Kidney (tissue), 14 donors: ENCODE measurements around the gene TRPV2. TPM values are rescaled to one million over a fixed set of nuclear protein-coding genes. Genes with fewer than 3 reads are reported as not detected.
"Not testable (repeated sequence)": the region's sequence is repeated elsewhere in the genome, so short reads cannot be mapped to it uniquely, and the experiment has no call there.

Experiments
- DNase-seq, 5 donors: peaks; one replicate each; pipeline ENCODE4 v3.0.0-alpha.2; 2013 to 2020
- FAIRE-seq: peaks from 2 replicates; lab custom pipeline; 2012; peaks lifted over from hg19 to GRCh38; lab: Jason Lieb, UNC
- H3K27ac ChIP-seq, 2 donors: one replicate each; pipeline ENCODE4 v1.7.0; 2013; ENCODE audit warnings: low read depth in 2 of 2, low read length in 2 of 2, inconsistent platforms in 1 of 2
- H3K27me3 ChIP-seq: one replicate; pipeline ENCODE4 v1.7.1; 2013; ENCODE audit warnings: low read length, inconsistent platforms; ENCODE audit not compliant: control insufficient read depth, insufficient read depth
- H3K36me3 ChIP-seq, 3 donors: one replicate each; pipeline versions ENCODE4 v1.7.0 to v1.7.1; 2013; ENCODE audit warnings: low read length in 3 of 3, control low read depth in 1 of 3, inconsistent platforms in 1 of 3; ENCODE audit not compliant: insufficient read depth in 3 of 3, control insufficient read depth in 2 of 3
- H3K4me1 ChIP-seq, 3 donors: one replicate each; pipeline versions ENCODE4 v1.7.0 to v1.7.1; 2013; ENCODE audit warnings: low read length in 3 of 3, inconsistent platforms in 1 of 3, low read depth in 1 of 3; ENCODE audit not compliant: control insufficient read depth in 2 of 3, insufficient read depth in 2 of 3
- H3K4me3 ChIP-seq, 3 donors: one replicate each; pipeline versions ENCODE4 v1.7.0 to v1.8.1; 2013; ENCODE audit warnings: low read length in 3 of 3, control low read depth in 1 of 3, inconsistent platforms in 1 of 3
- H3K9ac ChIP-seq, 3 donors: one replicate each; pipeline versions ENCODE4 v1.7.0 to v1.7.1; 2013; ENCODE audit warnings: low read length in 3 of 3, control low read depth in 1 of 3, inconsistent platforms in 1 of 3
- H3K9me3 ChIP-seq, 3 donors: one replicate each; pipeline versions ENCODE4 v1.7.0 to v1.7.1; 2013; ENCODE audit warnings: low read length in 3 of 3, control low read depth in 1 of 3, inconsistent platforms in 1 of 3; ENCODE audit not compliant: control insufficient read depth in 2 of 3, insufficient read depth in 1 of 3
- CTCF ChIP-seq: IDR thresholded peaks from 3 replicates; pipeline ENCODE4 v1.5.1; 2012; ENCODE audit warnings: mild to moderate bottlenecking, moderate library complexity, borderline replicate concordance; ENCODE audit not compliant: insufficient read depth; ENCODE audit errors: extremely low read depth
- intact Hi-C: fragments of 100-400 bp; cut with DNase I; formaldehyde crosslinking; loops from one replicate; pipeline ENCODE4 v1.11.1; 2022
- polyA plus RNA-seq: library from polyadenylated mRNA; stranded (reverse); fragments of 350-450 nt; fragmentation: Illumina TruSeq; extraction: RNeasy Lipid Tissue Mini Kit (QIAGEN cat#74804); gene quantifications from one replicate; pipeline ENCODE4 v1.2.3, GENCODE V29; 2014; ENCODE audit warnings: low read depth, low replicate concordance; ENCODE audit not compliant: insufficient read depth
- total RNA-seq: library from RNA; stranded (reverse); fragmentation: NEBNext Ultra II Directional; extraction: Animal tissue kit (Norgen Biotek cat#: 25700); gene quantifications from one replicate; pipeline ENCODE4 v1.2.1, GENCODE V29; 2021
- donor health status: control.
- donor health status: control.
- donor health status: control.
- donor health status: control.
- donor health status: control.
- donor health status: DM: yes; HTN: yes; CAD: no.
- donor health status: Normal renal cell carcinoma (clear cell type).

TRPV2 gene
- total and polyA plus RNA-seq, 2 donors from 2014 or later: 8.6 to 18.2 TPM

- no peaks in the 10 kb centered on the region for H3K4me1 ChIP-seq
- H3K27ac ChIP-seq: no peak overlapping the region
- no peaks in the 10 kb centered on the region for H3K36me3 ChIP-seq
- intact Hi-C loops: no loop called here
- no peaks in the 10 kb centered on the region for H3K27me3 ChIP-seq
- H3K4me3 ChIP-seq: no peak overlapping the region
- H3K9me3 ChIP-seq: no peaks in the 10 kb centered on the region
- no peak for FAIRE-seq
- no peak for TF ChIP-seq CTCF
- no peak overlapping the region for H3K9ac ChIP-seq
- DNase-seq: peak in 1 of 5 donors; percentile 62
These were observed 23.9 kb upstream of the TRPV2 start for GRCh38 chr17:16391451-16391850.

- intact Hi-C loops, H3K4me3 ChIP-seq, H3K27me3 ChIP-seq, H3K36me3 ChIP-seq, H3K4me1 ChIP-seq, H3K9me3 ChIP-seq, H3K27ac ChIP-seq, H3K9ac ChIP-seq, FAIRE-seq: not testable (repeated sequence)
- DNase-seq: peak in 1 of 5 donors; percentile 26
These were observed 22.9 kb upstream of the TRPV2 start for GRCh38 chr17:16392491-16392890.

- FAIRE-seq, H3K27ac ChIP-seq, H3K27me3 ChIP-seq, H3K9me3 ChIP-seq, H3K36me3 ChIP-seq, H3K4me1 ChIP-seq, H3K4me3 ChIP-seq, intact Hi-C loops, H3K9ac ChIP-seq: not testable (repeated sequence)
- peak in 1 of 5 donors; percentile 10 for DNase-seq
These were observed 19.5 kb upstream of the TRPV2 start for GRCh38 chr17:16395887-16396286.

GRCh38 chr17:16396693-16397092 is 18.7 kb upstream of the TRPV2 start:
- H3K4me1 ChIP-seq, H3K27me3 ChIP-seq, H3K4me3 ChIP-seq, H3K9ac ChIP-seq, intact Hi-C loops, FAIRE-seq, H3K27ac ChIP-seq, H3K36me3 ChIP-seq, H3K9me3 ChIP-seq: not testable (repeated sequence)
- DNase-seq: peak in 1 of 5 donors; percentile 4

GRCh38 chr17:16398270-16399267 is 16.8 kb upstream of the TRPV2 start:
- Histone ChIP-seq H3K27me3 (no peaks in the 10 kb centered on the region), H3K9me3 (no peaks in the 10 kb centered on the region), H3K36me3 (no peaks in the 10 kb centered on the region), H3K9ac (no peak overlapping the region), H3K4me1 (no peaks in the 10 kb centered on the region), H3K4me3 (no peak overlapping the region), H3K27ac (no peak overlapping the region)
- TF ChIP-seq CTCF: no peak
- no peak for FAIRE-seq
- intact Hi-C loops: no loop called here
- DNase-seq: peak in 3 of 5 donors; percentile 29 to 40 (median 29)

- FAIRE-seq, H3K27ac ChIP-seq, H3K9ac ChIP-seq, H3K4me1 ChIP-seq, DNase-seq, H3K9me3 ChIP-seq, H3K4me3 ChIP-seq, intact Hi-C loops, H3K36me3 ChIP-seq, H3K27me3 ChIP-seq: not testable (repeated sequence)
These were observed 11.5 kb upstream of the TRPV2 start for GRCh38 chr17:16403847-16404246.
